H9 (cell line): Measurements from ENCODE around the gene GALNT15. TPM values are rescaled to one million over a fixed set of nuclear protein-coding genes. Genes with fewer than 3 reads are reported as not detected.

Experiments used
- DNase-seq: peaks from one replicate; pipeline ENCODE4 v3.0.0-alpha.2; 2017
- H2AFZ ChIP-seq: one replicate; pipeline ENCODE4 v1.6.1; 2013; ENCODE audit warnings: mild to moderate bottlenecking, low read length, control low read depth, moderate library complexity
- H2AK5ac ChIP-seq: 2 replicates; pipeline ENCODE4 v1.6.1; 2013; ENCODE audit warnings: low read length, control low read depth, mixed read lengths; ENCODE audit not compliant: insufficient read length
- H2BK120ac ChIP-seq: one replicate; pipeline ENCODE4 v1.6.1; 2013; ENCODE audit warnings: low read depth, mild to moderate bottlenecking, low read length, control low read depth, inconsistent platforms; ENCODE audit not compliant: poor library complexity, severe bottlenecking
- H2BK12ac ChIP-seq: 2 replicates; pipeline ENCODE4 v1.6.1; 2013; ENCODE audit warnings: low read length, control low read depth, mixed read lengths, low read depth; ENCODE audit not compliant: insufficient read length
- H2BK15ac ChIP-seq: 2 replicates; pipeline ENCODE4 v1.6.1; 2013; ENCODE audit warnings: low read depth, low read length, control low read depth
- H2BK20ac ChIP-seq: one replicate; pipeline ENCODE4 v1.6.1; 2013; ENCODE audit warnings: low read depth, mild to moderate bottlenecking, low read length, control low read depth, inconsistent platforms; ENCODE audit not compliant: poor library complexity, severe bottlenecking
- H2BK5ac ChIP-seq: 2 replicates; pipeline ENCODE4 v1.6.1; 2013; ENCODE audit warnings: low read length, control low read depth, mixed read lengths; ENCODE audit not compliant: insufficient read length
- H3K14ac ChIP-seq: 2 replicates; pipeline ENCODE4 v1.6.1; 2013; ENCODE audit warnings: low read length, control low read depth; ENCODE audit not compliant: insufficient read depth
- H3K18ac ChIP-seq: 2 replicates; pipeline ENCODE4 v1.6.1; 2013; ENCODE audit warnings: low read depth, mild to moderate bottlenecking, mixed read lengths, low read length, control low read depth; ENCODE audit not compliant: insufficient read length
- H3K23ac ChIP-seq: 2 replicates; pipeline ENCODE4 v1.6.1; 2013; ENCODE audit warnings: low read length, control low read depth, mixed read lengths, low read depth; ENCODE audit not compliant: insufficient read length
- H3K23me2 ChIP-seq: 2 replicates; pipeline ENCODE4 v1.6.1; 2013; ENCODE audit warnings: low read depth, mild to moderate bottlenecking, mixed read lengths, low read length, control low read depth; ENCODE audit not compliant: insufficient read length, poor library complexity, severe bottlenecking
- H3K27ac ChIP-seq: 2 replicates; pipeline ENCODE4 v1.5.1; 2013; ENCODE audit warnings: low read length, control low read depth, mixed read lengths, low read depth; ENCODE audit not compliant: insufficient read length
- H3K27me3 ChIP-seq: 2 replicates; pipeline ENCODE4 v1.6.1; 2013; ENCODE audit warnings: low read length, control low read depth, inconsistent platforms; ENCODE audit not compliant: insufficient read depth
- H3K4ac ChIP-seq: 2 replicates; pipeline ENCODE4 v1.6.1; 2013; ENCODE audit warnings: low read depth, mild to moderate bottlenecking, control low read depth, inconsistent platforms, low read length, moderate library complexity
- H3K4me1 ChIP-seq: 2 replicates; pipeline ENCODE4 v1.6.1; 2013; ENCODE audit warnings: low read length, control low read depth, inconsistent platforms; ENCODE audit not compliant: insufficient read depth
- H3K4me2 ChIP-seq: 2 replicates; pipeline ENCODE4 v1.6.1; 2013; ENCODE audit warnings: low read length, control low read depth, mixed read lengths; ENCODE audit not compliant: insufficient read length, insufficient read depth
- H3K56ac ChIP-seq: 2 replicates; pipeline ENCODE4 v1.6.1; 2013; ENCODE audit warnings: low read depth, mild to moderate bottlenecking, mixed read lengths, low read length, control low read depth; ENCODE audit not compliant: insufficient read length
- H3K79me1 ChIP-seq: 2 replicates; pipeline ENCODE4 v1.6.1; 2013; ENCODE audit warnings: low read depth, mild to moderate bottlenecking, moderate library complexity, low read length, control low read depth, inconsistent platforms; ENCODE audit not compliant: insufficient read depth, poor library complexity, severe bottlenecking
- H3K79me2 ChIP-seq: 2 replicates; pipeline ENCODE4 v1.6.1; 2013; ENCODE audit warnings: low read length, control low read depth, inconsistent platforms; ENCODE audit not compliant: insufficient read depth
- H3K9ac ChIP-seq: 2 replicates; pipeline ENCODE4 v1.6.1; 2013; ENCODE audit warnings: low read length, control low read depth, mixed read lengths; ENCODE audit not compliant: insufficient read length; ENCODE audit errors: extremely low read depth
- H3K9me3 ChIP-seq: one replicate; pipeline ENCODE4 v1.6.1; 2013; ENCODE audit warnings: low read depth, low read length, inconsistent platforms; ENCODE audit not compliant: control insufficient read depth
- H3T11ph ChIP-seq: one replicate; pipeline ENCODE4 v1.6.1; 2013; ENCODE audit warnings: mild to moderate bottlenecking, low read length, control low read depth, inconsistent platforms
- H4K20me1 ChIP-seq: one replicate; pipeline ENCODE4 v1.6.1; 2013; ENCODE audit not compliant: control insufficient read depth, insufficient read length, insufficient read depth
- H4K5ac ChIP-seq: 2 replicates; pipeline ENCODE4 v1.6.1; 2013; ENCODE audit warnings: low read depth, mild to moderate bottlenecking, mixed read lengths, low read length, control low read depth; ENCODE audit not compliant: insufficient read length
- H4K8ac ChIP-seq: replicated peaks from 2 replicates; pipeline ENCODE4 v1.6.1; 2013; ENCODE audit warnings: low read length, control low read depth, mixed read lengths, low read depth; ENCODE audit not compliant: insufficient read length
- H4K91ac ChIP-seq: 2 replicates; pipeline ENCODE4 v1.6.1; 2013; ENCODE audit warnings: low read depth, mild to moderate bottlenecking, moderate library complexity, mixed read lengths, low read length, control low read depth; ENCODE audit not compliant: insufficient read length
- H3K27ac Mint-ChIP-seq, 3 experiments: 2 replicates in 2 of 3; 3 replicates in 1 of 3; pipeline ENCODE4 v1.8.0; 2020 to 2021; ENCODE audit warnings: mixed read lengths in 3 of 3, mild to moderate bottlenecking in 1 of 3, moderate library complexity in 1 of 3
- H3K27me3 Mint-ChIP-seq: 2 replicates; pipeline ENCODE4 v1.8.0; 2021; ENCODE audit warnings: low read depth, mild to moderate bottlenecking, moderate library complexity, mixed read lengths
- H3K36me3 Mint-ChIP-seq, 3 experiments: 2 replicates in 2 of 3; 3 replicates in 1 of 3; pipeline ENCODE4 v1.8.0; 2020 to 2021; ENCODE audit warnings: low read depth in 3 of 3, mixed read lengths in 3 of 3; ENCODE audit not compliant: insufficient read depth in 1 of 3
- H3K4me1 Mint-ChIP-seq, 2 experiments: 2 replicates each; pipeline ENCODE4 v1.8.0; 2020; ENCODE audit warnings: mixed read lengths in 2 of 2
- H3K4me3 Mint-ChIP-seq, 2 experiments: 2 replicates in 1 of 2; 3 replicates in 1 of 2; pipeline ENCODE4 v1.8.0; 2020 to 2021; ENCODE audit warnings: mild to moderate bottlenecking in 2 of 2, mixed read lengths in 2 of 2, moderate library complexity in 1 of 2
- H3K9me3 Mint-ChIP-seq, 2 experiments: 2 replicates in 1 of 2; 3 replicates in 1 of 2; pipeline ENCODE4 v1.8.0; 2020; ENCODE audit warnings: mild to moderate bottlenecking in 2 of 2, mixed read lengths in 2 of 2, moderate library complexity in 1 of 2
- WGBS: extraction: QIAGEN DNeasy Blood & Tissue Kit; methylation state at CpG from one replicate; pipeline ENCODE4 v1.1.7; 2013; ENCODE audit warnings: missing lambda C conversion rate, low lambda C conversion rate, mixed read lengths; ENCODE audit not compliant: insufficient read length; ENCODE audit errors: extremely low coverage; 5-methylcytosine and 5-hydroxymethylcytosine counted together
- total RNA-seq: library from RNA; stranded (reverse); gene quantifications from 2 replicates; pipeline ENCODE4 v1.2.1, GENCODE V29; 2021
- TF ChIP-seq, protein P1 (sequence below): fragments of 200-600 bp; sonication (generic); conservative IDR thresholded peaks from 3 replicates; pipeline ENCODE4 v1.8.0; 2021; ENCODE audit warnings: antibody characterized with exemption, mild to moderate bottlenecking

GALNT15 gene
- total RNA-seq, 1 experiment from 2014 or later, result 0.04 TPM

DNA sequence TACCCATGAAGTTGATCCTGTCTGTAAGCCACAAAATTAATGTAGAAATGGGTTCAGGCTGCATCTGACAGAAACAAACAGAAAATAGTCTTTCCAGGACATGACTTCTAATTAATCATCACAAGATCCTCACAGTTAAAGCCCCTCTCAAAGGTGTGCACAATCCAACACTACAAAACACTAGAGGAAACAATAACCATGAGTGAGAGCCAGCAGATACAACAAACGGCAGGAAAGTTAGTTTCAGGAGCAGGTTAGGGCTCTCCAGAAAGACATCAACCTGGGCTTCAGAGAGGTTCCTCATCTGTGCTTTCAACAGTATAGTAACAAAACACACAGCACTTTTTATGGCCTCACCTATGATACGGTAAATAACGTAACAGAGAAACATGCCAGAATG lies 47.5 kb downstream of the GALNT15 start:
- Histone ChIP-seq H3K4me1 (no peaks in the 10 kb centered on the region), H2AK5ac (no peak overlapping the region), H3K9me3 (no peaks in the 10 kb centered on the region), H2BK15ac (no peak overlapping the region), H2BK5ac (no peak overlapping the region), H3K18ac (no peak overlapping the region), H3K14ac (no peak overlapping the region), H3K79me2 (no peaks in the 10 kb centered on the region), H3K56ac (no peak overlapping the region), H3K4ac (no peak overlapping the region), H2BK20ac (no peak overlapping the region), H3K79me1 (no peaks in the 10 kb centered on the region), H3K27me3 (no peaks in the 10 kb centered on the region), H3K23ac (no peak overlapping the region), H2BK120ac (no peak overlapping the region), H2BK12ac (no peak overlapping the region), H3K23me2 (no peaks in the 10 kb centered on the region), H4K91ac (no peak overlapping the region), H3K4me2 (no peak overlapping the region), H4K5ac (no peak overlapping the region), H3K27ac (no peak overlapping the region), H2AFZ (no peak overlapping the region), H4K8ac (no peak overlapping the region), H3T11ph (no peak overlapping the region), H4K20me1 (no peaks in the 10 kb centered on the region), H3K9ac (no peak overlapping the region)
- DNase-seq, result no peak
- H3K27ac Mint-ChIP-seq, result no peak overlapping the region
- H3K4me3 Mint-ChIP-seq, result no peak overlapping the region
- no CpG with 5 or more reads among the region's 3 CpGs for WGBS
- H3K27me3 Mint-ChIP-seq, result peaks cover 8% of the 10 kb centered on the region; the same call in 1 of the 2 replicates
- no peaks in the 10 kb centered on the region for H3K4me1 Mint-ChIP-seq
- TF ChIP-seq, protein P1, sequence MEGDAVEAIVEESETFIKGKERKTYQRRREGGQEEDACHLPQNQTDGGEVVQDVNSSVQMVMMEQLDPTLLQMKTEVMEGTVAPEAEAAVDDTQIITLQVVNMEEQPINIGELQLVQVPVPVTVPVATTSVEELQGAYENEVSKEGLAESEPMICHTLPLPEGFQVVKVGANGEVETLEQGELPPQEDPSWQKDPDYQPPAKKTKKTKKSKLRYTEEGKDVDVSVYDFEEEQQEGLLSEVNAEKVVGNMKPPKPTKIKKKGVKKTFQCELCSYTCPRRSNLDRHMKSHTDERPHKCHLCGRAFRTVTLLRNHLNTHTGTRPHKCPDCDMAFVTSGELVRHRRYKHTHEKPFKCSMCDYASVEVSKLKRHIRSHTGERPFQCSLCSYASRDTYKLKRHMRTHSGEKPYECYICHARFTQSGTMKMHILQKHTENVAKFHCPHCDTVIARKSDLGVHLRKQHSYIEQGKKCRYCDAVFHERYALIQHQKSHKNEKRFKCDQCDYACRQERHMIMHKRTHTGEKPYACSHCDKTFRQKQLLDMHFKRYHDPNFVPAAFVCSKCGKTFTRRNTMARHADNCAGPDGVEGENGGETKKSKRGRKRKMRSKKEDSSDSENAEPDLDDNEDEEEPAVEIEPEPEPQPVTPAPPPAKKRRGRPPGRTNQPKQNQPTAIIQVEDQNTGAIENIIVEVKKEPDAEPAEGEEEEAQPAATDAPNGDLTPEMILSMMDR, result no peak
- no peaks in the 10 kb centered on the region for H3K9me3 Mint-ChIP-seq
- H3K36me3 Mint-ChIP-seq, result no peaks in the 10 kb centered on the region; a peak in 1 of 7 replicates
